Activated T-helper 2 cell treated with anti-CD3 and anti-CD28 coated beads, Interferon-gamma antibody, Interleukin-2, Interleukin-4, amounts not matched to agents 10 μg/mL and 5 μg/mL and 100 μg/mL, durations not matched to agents 14 hours and 24 hours and 36 hours (primary cell): Measurements from ENCODE around the gene KDF1. TPM values are rescaled to one million over a fixed set of nuclear protein-coding genes. Genes with fewer than 3 reads are reported as not detected.

Source experiments
- DNase-seq: peaks from one replicate; pipeline ENCODE4 v3.0.0; 2021; ENCODE audit warnings: low spot score
- H3K27ac Mint-ChIP-seq: one replicate; pipeline ENCODE4 v1.8.0; 2021; ENCODE audit warnings: mixed read lengths
- H3K27me3 Mint-ChIP-seq: one replicate; pipeline ENCODE4 v1.8.0; 2021; ENCODE audit warnings: low read depth, mixed read lengths
- H3K36me3 Mint-ChIP-seq: one replicate; pipeline ENCODE4 v1.8.0; 2021; ENCODE audit warnings: low read depth, mixed read lengths
- H3K4me1 Mint-ChIP-seq: one replicate; pipeline ENCODE4 v1.8.0; 2021; ENCODE audit warnings: low read depth, mixed read lengths
- H3K4me3 Mint-ChIP-seq: one replicate; pipeline ENCODE4 v1.8.0; 2021; ENCODE audit warnings: low read depth, mild to moderate bottlenecking, moderate library complexity, mixed read lengths
- H3K9me3 Mint-ChIP-seq: one replicate; pipeline ENCODE4 v1.8.0; 2021; ENCODE audit warnings: mixed read lengths
- intact Hi-C: fragments of 100-400 bp; cut with micrococcal nuclease; formaldehyde crosslinking; loops from one replicate; pipeline ENCODE4 v1.15.1; 2023
- total RNA-seq: library from RNA; stranded (reverse); gene quantifications from 2 replicates; pipeline ENCODE4 v1.2.3, GENCODE V29; 2022

KDF1 gene
- total RNA-seq, 1 donor from 2014 or later = not detected

GRCh38 chr1:26986658-26987057 lies 26.4 kb upstream of the KDF1 start:
- Mint-ChIP-seq H3K9me3 (no peaks in the 10 kb centered on the region), H3K27ac (no peak overlapping the region), H3K36me3 (no peaks in the 10 kb centered on the region), H3K27me3 (peaks cover 42% of the 10 kb centered on the region), H3K4me1 (peaks cover 3% of the 10 kb centered on the region), H3K4me3 (no peak overlapping the region)
- intact Hi-C loops = no loop called here
- DNase-seq = no peak

- Mint-ChIP-seq H3K27ac (no peak overlapping the region), H3K9me3 (no peaks in the 10 kb centered on the region), H3K36me3 (no peaks in the 10 kb centered on the region), H3K4me3 (no peak overlapping the region), H3K4me1 (no peaks in the 10 kb centered on the region), H3K27me3 (peaks cover 27% of the 10 kb centered on the region)
- no peak for DNase-seq
- intact Hi-C loops = no loop called here
Measured at GRCh38 chr1:26984291-26984690, 24.0 kb upstream of the KDF1 start.

- Mint-ChIP-seq H3K27me3 (peaks cover 27% of the 10 kb centered on the region), H3K4me3 (no peak overlapping the region), H3K27ac (no peak overlapping the region), H3K36me3 (no peaks in the 10 kb centered on the region), H3K9me3 (no peaks in the 10 kb centered on the region), H3K4me1 (no peaks in the 10 kb centered on the region)
- no peak for DNase-seq
- intact Hi-C loops = no loop called here
Measured at GRCh38 chr1:26983863-26984262, 23.6 kb upstream of the KDF1 start.

GRCh38 chr1:26981146-26981846 lies 21.0 kb upstream of the KDF1 start:
- Mint-ChIP-seq H3K9me3 (no peaks in the 10 kb centered on the region), H3K4me3 (no peak overlapping the region), H3K36me3 (no peaks in the 10 kb centered on the region), H3K27ac (no peak overlapping the region), H3K4me1 (no peaks in the 10 kb centered on the region), H3K27me3 (peaks cover 20% of the 10 kb centered on the region)
- DNase-seq = no peak
- intact Hi-C loops = no loop called here

GRCh38 chr1:26978901-26979300 lies 18.6 kb upstream of the KDF1 start:
- H3K27me3 Mint-ChIP-seq = peaks cover 12% of the 10 kb centered on the region
- H3K36me3 Mint-ChIP-seq = no peaks in the 10 kb centered on the region
- intact Hi-C loops = no loop called here
- no peak overlapping the region for H3K27ac Mint-ChIP-seq
- no peaks in the 10 kb centered on the region for H3K4me1 Mint-ChIP-seq
- no peak for DNase-seq
- no peaks in the 10 kb centered on the region for H3K9me3 Mint-ChIP-seq
- no peak overlapping the region for H3K4me3 Mint-ChIP-seq

- H3K4me3 Mint-ChIP-seq = no peak overlapping the region
- H3K27me3 Mint-ChIP-seq = peaks cover 9% of the 10 kb centered on the region
- peaks cover 3% of the 10 kb centered on the region for H3K4me1 Mint-ChIP-seq
- no peak for DNase-seq
- H3K36me3 Mint-ChIP-seq = no peaks in the 10 kb centered on the region
- no peaks in the 10 kb centered on the region for H3K9me3 Mint-ChIP-seq
- intact Hi-C loops = no loop called here
- H3K27ac Mint-ChIP-seq = no peak overlapping the region
Measured at GRCh38 chr1:26976621-26977510, 16.6 kb upstream of the KDF1 start.

GRCh38 chr1:26972821-26973220 lies 12.6 kb upstream of the KDF1 start:
- no peak overlapping the region for H3K27ac Mint-ChIP-seq

GRCh38 chr1:26972390-26972789 lies 12.1 kb upstream of the KDF1 start:
- H3K4me1 Mint-ChIP-seq = peaks cover 3% of the 10 kb centered on the region
- intact Hi-C loops = no loop called here
- peaks cover 5% of the 10 kb centered on the region for H3K27me3 Mint-ChIP-seq
- H3K4me3 Mint-ChIP-seq = no peak overlapping the region
- H3K9me3 Mint-ChIP-seq = no peaks in the 10 kb centered on the region
- DNase-seq = no peak
- no peaks in the 10 kb centered on the region for H3K36me3 Mint-ChIP-seq
- no peak overlapping the region for H3K27ac Mint-ChIP-seq

More at GRCh38 chr1:26972821-26973220, 12.6 kb upstream of the KDF1 start:
- peaks cover 3% of the 10 kb centered on the region for H3K4me1 Mint-ChIP-seq
- DNase-seq = no peak
- no peaks in the 10 kb centered on the region for H3K36me3 Mint-ChIP-seq
- H3K27me3 Mint-ChIP-seq = peaks cover 5% of the 10 kb centered on the region
- H3K4me3 Mint-ChIP-seq = no peak overlapping the region
- no peaks in the 10 kb centered on the region for H3K9me3 Mint-ChIP-seq
- intact Hi-C loops = no loop called here

GRCh38 chr1:26971590-26971989 lies 11.3 kb upstream of the KDF1 start:
- peaks cover 3% of the 10 kb centered on the region for H3K4me1 Mint-ChIP-seq
- peaks cover 8% of the 10 kb centered on the region for H3K27me3 Mint-ChIP-seq
- no peak for DNase-seq
- no peak overlapping the region for H3K27ac Mint-ChIP-seq
- intact Hi-C loops = no loop called here
- H3K36me3 Mint-ChIP-seq = no peaks in the 10 kb centered on the region
- no peak overlapping the region for H3K4me3 Mint-ChIP-seq
- H3K9me3 Mint-ChIP-seq = no peaks in the 10 kb centered on the region

GRCh38 chr1:26970810-26971209 lies 10.5 kb upstream of the KDF1 start:
- intact Hi-C loops = no loop called here
- no peaks in the 10 kb centered on the region for H3K9me3 Mint-ChIP-seq
- peaks cover 3% of the 10 kb centered on the region for H3K4me1 Mint-ChIP-seq
- H3K27me3 Mint-ChIP-seq = peaks cover 11% of the 10 kb centered on the region
- no peaks in the 10 kb centered on the region for H3K36me3 Mint-ChIP-seq
- no peak overlapping the region for H3K4me3 Mint-ChIP-seq
- no peak overlapping the region for H3K27ac Mint-ChIP-seq
- no peak for DNase-seq

GRCh38 chr1:26965628-26966027 lies 5.4 kb upstream of the KDF1 start:
- H3K4me1 Mint-ChIP-seq = peaks cover 3% of the 10 kb centered on the region
- intact Hi-C loops = no loop called here
- no peak overlapping the region for H3K4me3 Mint-ChIP-seq

GRCh38 chr1:26965213-26965612 lies 4.9 kb upstream of the KDF1 start:
- H3K4me3 Mint-ChIP-seq = no peak overlapping the region
- no peaks in the 10 kb centered on the region for H3K9me3 Mint-ChIP-seq
- peaks cover 37% of the 10 kb centered on the region for H3K27me3 Mint-ChIP-seq
- H3K4me1 Mint-ChIP-seq = peaks cover 5% of the 10 kb centered on the region
- no peak overlapping the region for H3K27ac Mint-ChIP-seq
- H3K36me3 Mint-ChIP-seq = no peaks in the 10 kb centered on the region
- no peak for DNase-seq
- intact Hi-C loops = no loop called here

More at GRCh38 chr1:26965628-26966027, 5.4 kb upstream of the KDF1 start:
- no peak for DNase-seq
- Mint-ChIP-seq H3K27me3 (peaks cover 33% of the 10 kb centered on the region), H3K9me3 (no peaks in the 10 kb centered on the region), H3K36me3 (no peaks in the 10 kb centered on the region), H3K27ac (no peak overlapping the region)

GRCh38 chr1:26961826-26962225 lies 1.6 kb upstream of the KDF1 start:
- intact Hi-C loops = no loop called here
- Mint-ChIP-seq H3K4me1 (peaks cover 5% of the 10 kb centered on the region), H3K36me3 (no peaks in the 10 kb centered on the region), H3K4me3 (no peak overlapping the region), H3K27me3 (peaks cover 52% of the 10 kb centered on the region), H3K9me3 (no peaks in the 10 kb centered on the region), H3K27ac (no peak overlapping the region)
- DNase-seq = no peak
